ENCODE measurements around the gene GNG11.

GRCh38 chr7:93944673-93945072 lies 23.1 kb downstream of the GNG11 start:
- TF ChIP-seq FOXA1 (IDR thresholded peaks at IDR 0.05) (no peak), TARDBP (IDR thresholded peaks at IDR 0.05) (no peak), FOXM1 (IDR thresholded peaks at IDR 0.05; ENCODE audit: borderline replicate concordance) (no peak)

Data from HEK293T (cell line).